ENCODE results near the gene ZNF268. TPM values are rescaled to one million over a fixed set of nuclear protein-coding genes. Genes with fewer than 3 reads are reported as not detected.

The ZNF268 gene
- total and polyA plus RNA-seq, 4 donors, result 3.3 to 33.8 (median 14.2) TPM

DNA sequence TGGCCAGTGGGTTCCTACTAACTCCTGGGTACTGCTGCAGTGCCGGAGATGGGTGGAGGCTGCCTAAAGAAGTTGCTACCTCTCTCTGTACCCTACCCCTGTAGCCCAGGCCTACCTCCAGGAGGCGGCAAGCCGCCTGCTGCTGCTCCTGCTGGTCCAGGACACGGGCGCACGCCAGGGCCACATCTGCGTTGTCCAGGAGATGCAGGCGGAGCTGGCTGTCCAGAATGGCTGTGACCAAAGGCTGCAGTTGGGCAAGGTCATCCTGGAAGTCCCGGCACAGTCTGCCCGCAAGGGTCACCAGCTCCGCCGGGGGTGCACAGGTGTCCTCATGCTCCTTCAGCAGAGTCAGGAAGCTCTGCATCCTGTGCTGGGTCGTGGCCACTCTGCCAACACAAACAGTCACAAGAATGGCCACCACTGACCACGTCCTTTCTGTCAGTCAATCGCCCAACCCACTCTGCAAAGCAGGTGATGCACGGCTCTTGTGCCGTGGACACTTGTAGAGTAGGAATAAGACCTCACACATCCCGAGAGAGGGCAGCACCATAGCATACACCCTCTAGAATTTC, 52.8 kb downstream of the ZNF268 start:
- TF ChIP-seq, protein P1, sequence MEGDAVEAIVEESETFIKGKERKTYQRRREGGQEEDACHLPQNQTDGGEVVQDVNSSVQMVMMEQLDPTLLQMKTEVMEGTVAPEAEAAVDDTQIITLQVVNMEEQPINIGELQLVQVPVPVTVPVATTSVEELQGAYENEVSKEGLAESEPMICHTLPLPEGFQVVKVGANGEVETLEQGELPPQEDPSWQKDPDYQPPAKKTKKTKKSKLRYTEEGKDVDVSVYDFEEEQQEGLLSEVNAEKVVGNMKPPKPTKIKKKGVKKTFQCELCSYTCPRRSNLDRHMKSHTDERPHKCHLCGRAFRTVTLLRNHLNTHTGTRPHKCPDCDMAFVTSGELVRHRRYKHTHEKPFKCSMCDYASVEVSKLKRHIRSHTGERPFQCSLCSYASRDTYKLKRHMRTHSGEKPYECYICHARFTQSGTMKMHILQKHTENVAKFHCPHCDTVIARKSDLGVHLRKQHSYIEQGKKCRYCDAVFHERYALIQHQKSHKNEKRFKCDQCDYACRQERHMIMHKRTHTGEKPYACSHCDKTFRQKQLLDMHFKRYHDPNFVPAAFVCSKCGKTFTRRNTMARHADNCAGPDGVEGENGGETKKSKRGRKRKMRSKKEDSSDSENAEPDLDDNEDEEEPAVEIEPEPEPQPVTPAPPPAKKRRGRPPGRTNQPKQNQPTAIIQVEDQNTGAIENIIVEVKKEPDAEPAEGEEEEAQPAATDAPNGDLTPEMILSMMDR (IDR thresholded peaks at IDR 0.05; ENCODE audit: control extremely low read depth, extremely low read depth), result no peak
- no peak for DNase-seq
- no peak overlapping the region for H3K27ac ChIP-seq (ENCODE audit: low read depth in 1 of 2, low read length in 1 of 2)
- no peaks in the 10 kb centered on the region for H3K4me1 ChIP-seq (ENCODE audit: control insufficient read depth in 5 of 5, insufficient read depth in 5 of 5, low read length in 5 of 5)
- peaks cover 0 to 31% (median 5%) of the 10 kb centered on the region in 4 donors for H3K9me3 ChIP-seq (ENCODE audit: control insufficient read depth in 4 of 4, insufficient read depth in 3 of 4, low read length in 3 of 4)
- no peak overlapping the region for H3K9ac ChIP-seq (ENCODE audit: insufficient read depth in 1 of 2, low read length in 2 of 2)
- WGBS, 2 donors, result 90 to 91% methylated on average over 18 of the region's 18 CpGs
- peaks cover 0 to 7% (median 0%) of the 10 kb centered on the region in 3 donors for H3K27me3 ChIP-seq (ENCODE audit: control insufficient read depth in 3 of 3, insufficient read depth in 3 of 3, low read length in 2 of 3)
- H3K36me3 ChIP-seq (ENCODE audit: control insufficient read depth in 4 of 4, insufficient read depth in 4 of 4, low read length in 4 of 4), result no peaks in the 10 kb centered on the region
- no peak for ATAC-seq (ENCODE audit: insufficient read depth, low FRiP score)
- H3K4me3 ChIP-seq, result no peak overlapping the region

DNA sequence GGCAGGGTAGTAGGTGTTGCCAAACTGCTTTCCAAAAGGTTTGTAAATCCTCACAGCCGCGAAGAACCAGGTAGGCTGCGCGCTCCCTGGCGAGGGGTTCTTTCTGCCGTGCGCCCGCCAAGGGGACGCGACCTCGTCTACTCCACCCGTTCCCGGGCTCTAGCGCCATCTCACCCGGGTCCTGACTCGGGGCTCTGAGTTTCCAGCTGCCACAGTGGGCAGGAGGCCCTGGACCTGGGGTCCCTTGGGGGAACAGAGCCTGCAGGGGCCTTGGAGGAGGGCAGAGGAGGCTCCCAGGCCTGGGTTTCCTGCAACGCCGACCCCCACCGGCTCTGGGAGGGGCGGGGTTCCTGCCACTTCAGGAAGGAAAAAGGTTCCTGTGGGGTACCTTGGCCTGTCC, 53.7 kb downstream of the ZNF268 start:
- H3K9me3 ChIP-seq (ENCODE audit: control insufficient read depth in 4 of 4, insufficient read depth in 3 of 4, low read length in 3 of 4), result peaks cover 0 to 29% (median 9%) of the 10 kb centered on the region in 4 donors
- H3K4me3 ChIP-seq, result no peak overlapping the region
- no peaks in the 10 kb centered on the region for H3K36me3 ChIP-seq (ENCODE audit: control insufficient read depth in 4 of 4, insufficient read depth in 4 of 4, low read length in 4 of 4)
- no peak for DNase-seq
- peaks cover 0 to 7% (median 0%) of the 10 kb centered on the region in 3 donors for H3K27me3 ChIP-seq (ENCODE audit: control insufficient read depth in 3 of 3, insufficient read depth in 3 of 3, low read length in 2 of 3)
- 58 to 62% methylated on average over 19 to 20 of the region's 20 CpGs for whole genome bisulfite sequencing, 2 donors
- H3K27ac ChIP-seq (ENCODE audit: low read depth in 1 of 2, low read length in 1 of 2), result no peak overlapping the region
- TF ChIP-seq, protein P1 (IDR thresholded peaks at IDR 0.05; ENCODE audit: control extremely low read depth, extremely low read depth), result no peak
- ATAC-seq (ENCODE audit: insufficient read depth, low FRiP score), result no peak
- H3K9ac ChIP-seq (ENCODE audit: insufficient read depth in 1 of 2, low read length in 2 of 2), result no peak overlapping the region
- H3K4me1 ChIP-seq (ENCODE audit: control insufficient read depth in 5 of 5, insufficient read depth in 5 of 5, low read length in 5 of 5), result no peaks in the 10 kb centered on the region

DNA sequence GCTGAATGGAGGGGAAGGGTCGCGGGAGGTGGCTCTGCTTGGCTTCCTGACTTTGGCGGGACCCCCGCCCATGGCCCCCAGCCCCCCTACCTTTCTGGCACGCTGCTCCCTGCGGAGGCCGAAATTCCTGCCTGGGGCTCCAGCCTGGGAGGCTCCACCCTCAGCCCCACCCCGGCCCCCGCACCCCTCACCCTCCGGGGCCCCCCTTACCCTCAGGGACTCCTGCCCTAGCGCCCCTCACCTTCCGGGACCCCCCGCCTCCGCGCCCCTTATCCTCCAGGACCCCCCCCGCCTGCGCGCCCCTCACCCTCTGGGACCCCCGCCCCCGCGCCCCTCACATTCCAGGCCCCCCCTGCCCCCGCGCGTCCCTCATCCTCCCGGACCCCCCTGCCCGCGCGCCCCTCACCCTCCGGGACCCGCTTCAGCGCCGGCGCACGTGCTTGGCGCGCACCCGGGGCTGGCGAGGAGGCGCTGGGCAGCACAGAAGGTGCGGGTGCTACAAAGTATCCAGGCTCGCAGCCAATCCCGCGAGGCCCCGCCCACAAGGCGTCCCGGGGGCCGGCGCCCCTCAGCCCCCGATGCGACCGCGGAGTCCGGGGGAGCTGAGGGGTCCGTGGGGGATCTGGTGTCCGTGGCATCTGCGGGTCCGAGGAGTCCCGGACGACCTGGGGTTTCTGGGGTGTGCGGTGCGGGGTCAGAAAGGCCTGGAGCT, 54.3 kb downstream of the ZNF268 start, which contains the start of gene ANHX:
ANHX (minus strand) TSS at position 477 of the 712 bp plus-strand sequence. CDS start 1,521 bp downstream, outside the sequence.
- Histone ChIP-seq H3K9me3 (ENCODE audit: control insufficient read depth in 4 of 4, insufficient read depth in 3 of 4, low read length in 3 of 4) (peaks cover 0 to 29% (median 9%) of the 10 kb centered on the region in 4 donors), H3K9ac (ENCODE audit: insufficient read depth in 1 of 2, low read length in 2 of 2) (no peak within 1 kb of the TSS), H3K4me3 (no peak within 1 kb of the TSS), H3K4me1 (ENCODE audit: control insufficient read depth in 5 of 5, insufficient read depth in 5 of 5, low read length in 5 of 5) (no peaks in the 10 kb centered on the region), H3K27me3 (ENCODE audit: control insufficient read depth in 3 of 3, insufficient read depth in 3 of 3, low read length in 2 of 3) (peaks cover 0 to 7% (median 0%) of the 10 kb centered on the region in 3 donors), H3K27ac (ENCODE audit: low read depth in 1 of 2, low read length in 1 of 2) (no peak within 1 kb of the TSS), H3K36me3 (ENCODE audit: control insufficient read depth in 4 of 4, insufficient read depth in 4 of 4, low read length in 4 of 4) (no peaks in the 10 kb centered on the region)
- no peak for DNase-seq
- no peak for ATAC-seq (ENCODE audit: insufficient read depth, low FRiP score)
- TF ChIP-seq, protein P1 (IDR thresholded peaks at IDR 0.05; ENCODE audit: control extremely low read depth, extremely low read depth), result no peak
- WGBS, 2 donors, result 41 to 43% methylated on average over 53 to 61 of the region's 61 CpGs

Measured in lung (tissue), 12 donors.